ENCODE measurements around the gene CRACR2A.

The CRACR2A gene

GRCh38 chr12:3677609-3678008, 75.3 kb downstream of the CRACR2A start:
- DNase-seq (ENCODE audit: low read depth) = no peak
- no peak for TF ChIP-seq CTCF (IDR thresholded peaks at IDR 0.05; ENCODE audit: insufficient read depth, low read depth, low read length, missing control alignments)
- H3K4me3 ChIP-seq (ENCODE audit: low read depth, low read length) = no peak overlapping the region

- TF ChIP-seq CTCF (IDR thresholded peaks at IDR 0.05; ENCODE audit: insufficient read depth, low read depth, low read length, missing control alignments) = no peak
- DNase-seq (ENCODE audit: low read depth) = no peak
- H3K4me3 ChIP-seq (ENCODE audit: low read depth, low read length) = no peak overlapping the region
Observed at GRCh38 chr12:3673981-3674708, 78.8 kb downstream of the CRACR2A start.

GRCh38 chr12:3672113-3672509, 80.8 kb downstream of the CRACR2A start:
- no peak for DNase-seq (ENCODE audit: low read depth)
- no peak for TF ChIP-seq CTCF (IDR thresholded peaks at IDR 0.05; ENCODE audit: insufficient read depth, low read depth, low read length, missing control alignments)
- no peak overlapping the region for H3K4me3 ChIP-seq (ENCODE audit: low read depth, low read length)

GRCh38 chr12:3671330-3672112, 81.4 kb downstream of the CRACR2A start:
- TF ChIP-seq CTCF (IDR thresholded peaks at IDR 0.05; ENCODE audit: insufficient read depth, low read depth, low read length, missing control alignments) = no peak
- no peak overlapping the region for H3K4me3 ChIP-seq (ENCODE audit: low read depth, low read length)
- no peak for DNase-seq (ENCODE audit: low read depth)

- no peak for DNase-seq (ENCODE audit: low read depth)
- no peak overlapping the region for H3K4me3 ChIP-seq (ENCODE audit: low read depth, low read length)
Observed at GRCh38 chr12:3670083-3670620, 82.8 kb downstream of the CRACR2A start.

GRCh38 chr12:3669594-3669993, 83.3 kb downstream of the CRACR2A start:
- H3K4me3 ChIP-seq (ENCODE audit: low read depth, low read length) = no peak overlapping the region
- no peak for DNase-seq (ENCODE audit: low read depth)
- TF ChIP-seq CTCF (IDR thresholded peaks at IDR 0.05; ENCODE audit: insufficient read depth, low read depth, low read length, missing control alignments) = no peak

More at GRCh38 chr12:3670083-3670620, 82.8 kb downstream of the CRACR2A start:
- TF ChIP-seq CTCF (IDR thresholded peaks at IDR 0.05; ENCODE audit: insufficient read depth, low read depth, low read length, missing control alignments) = no peak
